GM18870 (cell line): ENCODE results near the gene SLC6A18.

Source experiments
- ATAC-seq: cut with Tn5 transposase; IDR thresholded peaks from one replicate; pipeline ENCODE4 v1.9.1; 2021; ENCODE audit warnings: moderate library complexity; ENCODE audit not compliant: unreplicated experiment

SLC6A18 gene

GRCh38 chr5:1186351-1187233 is 38.6 kb upstream of the SLC6A18 start:
- ATAC-seq = no peak

- no peak for ATAC-seq
These were observed 37.8 kb upstream of the SLC6A18 start for GRCh38 chr5:1187234-1187949.

DNA sequence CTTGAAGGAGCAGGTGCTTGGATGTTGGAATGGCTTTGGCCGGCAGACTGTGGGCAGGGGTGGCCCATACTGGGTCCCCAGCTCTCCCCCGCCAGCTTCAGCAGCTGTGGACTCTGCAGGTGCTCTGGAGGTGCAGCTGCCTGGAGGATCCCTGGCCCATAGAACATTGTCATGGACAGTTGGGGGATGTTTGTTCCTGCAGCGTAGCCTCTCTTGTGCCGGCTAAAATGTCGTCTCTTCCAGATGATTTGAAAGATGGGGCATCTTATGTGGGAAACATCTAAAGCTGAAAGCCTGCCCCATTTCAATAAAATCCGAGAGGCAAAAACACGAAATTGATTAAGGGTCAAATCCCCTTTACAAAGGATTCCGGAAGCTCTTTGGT is 37.2 kb upstream of the SLC6A18 start:
- ATAC-seq = no peak

GRCh38 chr5:1188464-1188863 is 36.7 kb upstream of the SLC6A18 start:
- ATAC-seq = no peak

DNA sequence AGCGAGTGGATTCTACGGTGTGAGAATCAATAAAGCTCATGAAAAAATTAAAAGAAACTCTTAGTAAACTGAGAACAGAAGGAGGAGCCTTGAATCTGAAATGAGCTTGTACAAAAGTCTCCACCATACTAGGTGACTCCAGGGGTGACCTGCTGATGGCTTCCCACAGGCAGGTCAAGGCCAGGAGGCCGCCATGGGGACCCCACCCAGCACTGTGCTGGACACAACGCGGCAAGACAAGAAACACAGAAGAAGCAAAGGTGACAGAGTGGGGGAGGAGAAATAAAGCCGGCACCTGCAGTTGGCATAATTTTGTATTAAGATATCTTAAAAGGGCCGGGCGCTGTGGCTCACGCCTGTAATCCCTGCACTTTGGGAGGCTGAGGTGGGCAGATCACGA is 35.9 kb upstream of the SLC6A18 start:
- no peak for ATAC-seq

- ATAC-seq = no peak
These were observed 34.9 kb upstream of the SLC6A18 start for GRCh38 chr5:1190278-1190677.

- ATAC-seq = no peak
These were observed 34.3 kb upstream of the SLC6A18 start for GRCh38 chr5:1190837-1191239.

- no peak for ATAC-seq
These were observed 32.1 kb upstream of the SLC6A18 start for GRCh38 chr5:1192971-1193590.

GRCh38 chr5:1193591-1193985 is 31.6 kb upstream of the SLC6A18 start:
- ATAC-seq = no peak

DNA sequence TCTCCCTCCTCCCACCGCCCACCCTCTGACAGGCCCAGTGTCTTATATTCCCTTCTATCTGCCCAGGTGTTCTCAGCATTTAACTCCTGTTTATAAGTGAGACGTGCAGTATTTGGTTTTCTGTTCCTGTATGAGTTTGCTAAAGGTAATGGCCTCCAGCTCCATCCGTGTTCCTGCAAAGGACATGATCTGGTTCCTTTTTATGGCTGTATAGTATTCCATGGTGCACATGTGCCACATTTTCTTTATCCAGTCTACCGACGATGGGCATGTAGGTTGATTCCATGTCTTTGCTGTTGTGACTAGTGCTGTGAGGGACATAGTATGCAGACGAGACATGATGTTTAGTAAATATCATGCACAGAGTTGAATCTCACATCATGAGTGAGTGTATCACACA is 30.8 kb upstream of the SLC6A18 start:
- no peak for ATAC-seq

DNA sequence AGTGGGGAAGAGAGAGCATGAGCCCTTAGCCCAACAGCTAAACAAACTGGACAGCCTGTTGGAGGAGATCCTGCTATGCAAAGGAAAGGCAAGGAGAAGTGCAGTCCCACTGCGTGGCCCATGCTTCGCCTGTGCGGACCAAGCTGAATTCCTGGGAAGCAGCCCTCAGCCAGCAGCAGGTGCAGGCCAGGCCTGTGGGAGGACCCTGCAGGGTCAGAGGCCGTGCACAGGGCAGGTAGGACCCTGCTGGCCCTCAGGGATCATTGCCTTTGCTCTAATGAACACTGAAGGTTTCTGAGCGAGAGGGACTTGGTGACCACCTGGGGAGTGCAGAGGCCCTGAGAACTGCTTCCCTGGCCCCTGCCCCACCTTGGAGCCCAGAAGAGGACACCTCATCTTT is 29.7 kb upstream of the SLC6A18 start:
- no peak for ATAC-seq

GRCh38 chr5:1195916-1196315 is 29.3 kb upstream of the SLC6A18 start:
- no peak for ATAC-seq

GRCh38 chr5:1196562-1196961 is 28.6 kb upstream of the SLC6A18 start:
- ATAC-seq = no peak

- ATAC-seq = no peak
These were observed 27.1 kb upstream of the SLC6A18 start for GRCh38 chr5:1197876-1198666.

DNA sequence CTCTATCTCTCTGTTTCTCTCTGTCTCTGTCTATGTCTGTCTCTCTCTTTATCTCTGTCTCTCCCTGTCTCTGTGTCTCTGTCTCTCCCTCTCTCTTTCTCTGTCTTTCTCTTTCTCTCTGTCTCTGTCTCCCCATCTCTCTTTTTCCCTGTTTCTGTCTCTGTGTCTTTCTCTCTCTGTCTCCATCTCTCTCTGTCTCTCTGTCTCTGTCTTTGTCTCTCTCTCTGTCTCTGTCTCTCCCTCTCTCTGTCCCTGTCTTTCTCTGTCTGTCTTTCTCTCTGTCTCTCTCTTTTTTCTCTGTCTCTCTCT is 25.9 kb upstream of the SLC6A18 start:
- no peak for ATAC-seq

DNA sequence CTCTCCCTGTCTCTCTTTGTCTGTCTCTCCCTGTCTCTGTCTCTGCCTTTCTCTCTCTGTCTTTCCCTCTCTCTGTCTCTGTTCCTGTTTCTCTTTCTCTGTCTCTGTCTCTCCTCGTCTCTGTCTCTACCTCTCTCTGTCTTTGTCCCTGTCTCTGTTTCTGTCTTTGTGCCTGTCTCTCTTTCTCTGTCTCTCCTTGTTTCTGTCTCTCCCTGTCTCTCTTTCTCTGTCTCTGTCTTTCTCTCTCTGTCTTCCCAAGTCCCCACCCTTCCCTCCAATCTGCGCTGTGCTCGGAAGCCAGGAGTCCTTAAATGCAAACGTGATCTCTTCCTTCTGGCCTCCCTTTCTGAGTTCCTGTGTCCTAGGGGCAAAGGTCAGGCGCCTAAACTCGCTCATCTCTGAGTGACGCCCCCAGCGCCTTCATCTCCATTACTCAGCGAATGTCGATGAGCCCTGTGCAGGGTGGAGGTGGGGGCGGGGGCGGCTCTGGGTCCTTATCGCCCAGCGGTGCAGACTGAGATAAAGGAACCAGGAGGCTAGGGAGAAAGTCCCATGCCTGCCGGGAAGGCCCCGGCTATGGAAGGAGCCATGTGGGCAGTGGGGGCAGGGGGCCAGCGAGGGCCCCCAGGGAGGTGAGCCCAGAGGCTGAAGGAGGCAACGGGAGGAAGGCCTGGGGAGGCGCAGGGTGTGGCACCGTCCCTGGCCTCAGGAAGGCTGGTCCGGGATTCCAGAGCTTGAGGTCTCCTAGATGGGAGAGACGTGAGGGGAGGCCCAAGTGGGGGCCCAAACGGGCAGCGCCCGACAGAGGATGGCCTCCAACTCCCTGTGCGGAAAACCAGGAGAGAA is 25.3 kb upstream of the SLC6A18 start:
- no peak for ATAC-seq

- no peak for ATAC-seq
These were observed 24.5 kb upstream of the SLC6A18 start for GRCh38 chr5:1200495-1201326.

GRCh38 chr5:1201327-1202025 is 23.7 kb upstream of the SLC6A18 start, which contains the start of gene SLC6A19:
TSS of gene SLC6A19 (plus strand) at chr5:1201595. CDS start at chr5:1201651, 56 bp downstream.
- ATAC-seq = no peak
